ENCODE results near the gene CEACAM16.
"Not testable (repeated sequence)": the region's sequence is repeated elsewhere in the genome, so short reads cannot be mapped to it uniquely, and the experiment has no call there.

Gene CEACAM16

GRCh38 chr19:44698492-44699201 is at the start of gene CEACAM16:
TSS of gene CEACAM16 (plus strand) at chr19:44699151. CDS start at chr19:44701457, 2,306 bp downstream.
- DNase-seq = no peak

GRCh38 chr19:44649578-44650145 is 49.3 kb upstream of the CEACAM16 start:
- DNase-seq = no peak

- DNase-seq = no peak
Observed at GRCh38 chr19:44653343-44653742, 45.6 kb upstream of the CEACAM16 start.

GRCh38 chr19:44653977-44654774 is 44.8 kb upstream of the CEACAM16 start:
- peak; percentile 67 to 77 for DNase-seq

- DNase-seq = peak; percentile 40 to 79
Observed at GRCh38 chr19:44657211-44657921, 41.6 kb upstream of the CEACAM16 start.

GRCh38 chr19:44658069-44658733 is 40.8 kb upstream of the CEACAM16 start:
- no peak for DNase-seq

- no peak for DNase-seq
Observed at GRCh38 chr19:44660081-44660480, 38.9 kb upstream of the CEACAM16 start.

GRCh38 chr19:44661205-44661604 is 37.7 kb upstream of the CEACAM16 start:
- DNase-seq = no peak

- DNase-seq = no peak
Observed at GRCh38 chr19:44661904-44662303, 37.0 kb upstream of the CEACAM16 start.

GRCh38 chr19:44662691-44663385 is 36.1 kb upstream of the CEACAM16 start:
- no peak for DNase-seq

GRCh38 chr19:44663996-44664395 is 35.0 kb upstream of the CEACAM16 start:
- no peak for DNase-seq

GRCh38 chr19:44664976-44665375 is 34.0 kb upstream of the CEACAM16 start:
- no peak for DNase-seq

- DNase-seq = no peak
Observed at GRCh38 chr19:44666852-44667556, 31.9 kb upstream of the CEACAM16 start.

- DNase-seq = no peak
Observed at GRCh38 chr19:44668985-44669764, 29.8 kb upstream of the CEACAM16 start.

- not testable (repeated sequence) for DNase-seq
Observed at GRCh38 chr19:44670027-44670426, 28.9 kb upstream of the CEACAM16 start.

GRCh38 chr19:44671400-44671799 is 27.6 kb upstream of the CEACAM16 start, which contains the start of gene CEACAM19:
TSS of gene CEACAM19 (plus strand) at chr19:44671482. CDS start at chr19:44671932, 450 bp downstream.
- DNase-seq = no peak

- DNase-seq = no peak
Observed at GRCh38 chr19:44672226-44672625, 26.7 kb upstream of the CEACAM16 start.

GRCh38 chr19:44673510-44673909 is 25.4 kb upstream of the CEACAM16 start:
- DNase-seq = no peak

GRCh38 chr19:44675521-44675920 is 23.4 kb upstream of the CEACAM16 start:
- DNase-seq = no peak
